WERI-Rb-1 (cell line): ENCODE data around the gene HOXC10.

Source experiments
- DNase-seq: peaks from one replicate; pipeline ENCODE4 v3.0.0-alpha.2; 2020
- H3K27ac ChIP-seq: fragments of 250-450 bp; sonication (Bioruptor Pico); 2 replicates; pipeline ENCODE4 v1.5.1; 2020; ENCODE audit warnings: mild to moderate bottlenecking, moderate library complexity
- H3K27me3 ChIP-seq: fragments of 250-450 bp; sonication (Bioruptor Pico); 2 replicates; pipeline ENCODE4 v1.5.1; 2021; ENCODE audit warnings: mild to moderate bottlenecking, low read depth, moderate library complexity; ENCODE audit not compliant: insufficient read depth, severe bottlenecking
- H3K36me3 ChIP-seq: fragments of 250-450 bp; sonication (Bioruptor Pico); 2 replicates; pipeline ENCODE4 v1.5.1; 2020; ENCODE audit warnings: mild to moderate bottlenecking, moderate library complexity
- H3K4me3 ChIP-seq: 2 replicates; pipeline ENCODE4 v1.5.1; 2011; ENCODE audit warnings: low read depth, mild to moderate bottlenecking, control low read depth, low read length
- H3K9me3 ChIP-seq: fragments of 250-450 bp; sonication (Bioruptor Pico); 2 replicates; pipeline ENCODE4 v1.5.1; 2021; ENCODE audit warnings: mild to moderate bottlenecking, moderate library complexity; ENCODE audit not compliant: severe bottlenecking
- CTCF ChIP-seq: IDR thresholded peaks from 2 replicates; pipeline ENCODE4 v1.5.1; 2011; ENCODE audit warnings: low read depth, mild to moderate bottlenecking, control low read depth, inconsistent platforms, low read length

Gene HOXC10

GRCh38 chr12:53976823-53977595 is 7.9 kb upstream of the HOXC10 start:
- no peak for DNase-seq
- H3K27ac ChIP-seq, result no peak overlapping the region
- H3K4me3 ChIP-seq, result no peak overlapping the region
- TF ChIP-seq CTCF, result no peak
- no peaks in the 10 kb centered on the region for H3K36me3 ChIP-seq
- H3K27me3 ChIP-seq, result no peaks in the 10 kb centered on the region
- H3K9me3 ChIP-seq, result peaks cover 4% of the 10 kb centered on the region

- no peaks in the 10 kb centered on the region for H3K36me3 ChIP-seq
- peak overlapping the region; percentile 64 for H3K27ac ChIP-seq
- H3K4me3 ChIP-seq, result peak overlapping the region; percentile 4; the same call in 1 of the 2 replicates
- DNase-seq, result peak; percentile 39
- no peaks in the 10 kb centered on the region for H3K27me3 ChIP-seq
- peaks cover 4% of the 10 kb centered on the region for H3K9me3 ChIP-seq
- TF ChIP-seq CTCF, result no peak
Measured at GRCh38 chr12:53977596-53978445, 7.1 kb upstream of the HOXC10 start.

GRCh38 chr12:53978477-53979356 is 6.2 kb upstream of the HOXC10 start:
- Histone ChIP-seq H3K27ac (no peak overlapping the region), H3K9me3 (peaks cover 4% of the 10 kb centered on the region), H3K27me3 (no peaks in the 10 kb centered on the region)

GRCh38 chr12:53980104-53980801 is 4.7 kb upstream of the HOXC10 start:
- Histone ChIP-seq H3K9me3 (peaks cover 4% of the 10 kb centered on the region), H3K27me3 (no peaks in the 10 kb centered on the region), H3K27ac (no peak overlapping the region), H3K36me3 (no peaks in the 10 kb centered on the region), H3K4me3 (no peak overlapping the region)
- no peak for DNase-seq
- no peak for TF ChIP-seq CTCF

More at GRCh38 chr12:53978477-53979356, 6.2 kb upstream of the HOXC10 start:
- Histone ChIP-seq H3K36me3 (no peaks in the 10 kb centered on the region), H3K4me3 (no peak overlapping the region)
- no peak for TF ChIP-seq CTCF
- DNase-seq, result no peak

GRCh38 chr12:53980802-53981496 is 4.0 kb upstream of the HOXC10 start:
- Histone ChIP-seq H3K27ac (no peak overlapping the region), H3K9me3 (peaks cover 4% of the 10 kb centered on the region), H3K36me3 (no peaks in the 10 kb centered on the region), H3K4me3 (no peak overlapping the region), H3K27me3 (no peaks in the 10 kb centered on the region)
- DNase-seq, result no peak
- TF ChIP-seq CTCF, result no peak
